GM18861 (cell line): ENCODE data around the gene FAM117B.
"Not testable (repeated sequence)": the region's sequence is repeated elsewhere in the genome, so short reads cannot be mapped to it uniquely, and the experiment has no call there.

Source experiments
- ATAC-seq: cut with Tn5 transposase; IDR thresholded peaks from one replicate; pipeline ENCODE4 v1.9.1; 2021; ENCODE audit not compliant: unreplicated experiment

The FAM117B gene

DNA sequence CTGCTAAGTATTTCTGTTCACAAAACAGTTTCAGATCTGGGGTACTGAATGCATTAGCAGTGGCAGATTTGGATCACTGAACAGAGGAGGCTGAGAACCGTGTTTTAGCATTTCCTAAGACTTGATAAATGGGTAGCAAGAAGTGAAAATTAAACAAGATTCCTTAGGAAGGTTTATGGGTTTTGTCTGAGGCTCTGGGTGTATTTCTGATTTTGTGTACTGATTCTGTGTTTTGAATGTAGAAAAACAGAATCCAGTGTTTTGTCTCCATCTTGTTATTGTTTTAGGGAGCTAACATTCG lies 1.4 kb downstream of the FAM117B start:
- ATAC-seq: no peak

DNA sequence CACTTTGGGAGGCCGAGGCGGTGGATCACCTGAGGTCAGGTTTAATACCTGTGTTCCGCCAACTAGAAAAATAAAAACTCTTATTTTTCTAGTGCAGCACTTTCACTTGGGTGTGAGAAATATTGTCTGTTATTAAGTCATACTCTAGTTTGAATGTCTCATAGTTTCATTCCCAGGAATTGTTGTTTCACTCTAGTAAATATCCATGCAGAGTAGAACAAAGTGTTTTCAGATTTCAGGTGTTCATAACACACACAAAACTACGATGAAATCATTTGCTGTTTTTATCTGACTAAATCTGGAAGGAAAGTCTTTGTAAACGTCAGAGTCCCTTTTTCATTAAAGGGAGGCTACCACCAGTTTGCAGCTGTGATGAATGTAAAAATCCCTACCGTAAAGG lies 4.0 kb downstream of the FAM117B start:
- no peak for ATAC-seq

DNA sequence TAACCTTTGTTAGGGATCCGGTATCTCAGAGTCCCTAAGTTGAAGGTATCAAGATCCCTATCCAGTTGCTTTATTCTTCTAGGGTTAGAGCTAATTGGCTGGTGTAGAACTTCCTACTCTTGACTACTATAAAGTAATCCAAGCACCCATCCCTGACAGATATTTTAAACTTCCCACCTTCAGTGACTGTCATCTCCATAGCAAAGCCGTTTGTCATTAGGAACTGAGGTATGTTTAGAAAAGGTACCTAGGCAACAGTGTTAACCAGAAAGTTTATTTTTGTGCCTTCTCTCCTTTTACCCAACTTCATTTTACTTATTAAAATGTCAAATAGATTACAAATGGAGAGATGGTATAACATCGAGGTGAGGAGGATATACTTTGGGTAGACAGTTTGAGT lies 4.5 kb downstream of the FAM117B start:
- no peak for ATAC-seq

DNA sequence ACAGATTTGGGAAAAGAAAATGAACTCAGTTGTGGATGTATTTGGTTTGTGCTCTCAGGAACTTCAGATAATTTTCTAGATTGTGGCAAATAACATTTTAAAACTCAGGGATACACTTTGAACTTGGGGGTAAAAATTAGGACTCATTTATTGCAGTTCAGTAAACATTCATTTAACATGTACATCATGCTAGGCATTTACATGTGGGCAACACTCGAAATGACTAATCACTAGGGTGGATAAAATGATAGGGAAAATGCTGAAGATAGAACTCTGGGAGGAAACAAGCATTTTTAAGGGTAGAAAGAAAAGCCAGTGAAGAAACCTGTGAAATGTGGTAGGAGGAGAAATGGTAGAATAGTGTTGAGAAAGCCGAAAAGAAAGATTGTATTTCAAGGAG lies 7.8 kb downstream of the FAM117B start:
- no peak for ATAC-seq

DNA sequence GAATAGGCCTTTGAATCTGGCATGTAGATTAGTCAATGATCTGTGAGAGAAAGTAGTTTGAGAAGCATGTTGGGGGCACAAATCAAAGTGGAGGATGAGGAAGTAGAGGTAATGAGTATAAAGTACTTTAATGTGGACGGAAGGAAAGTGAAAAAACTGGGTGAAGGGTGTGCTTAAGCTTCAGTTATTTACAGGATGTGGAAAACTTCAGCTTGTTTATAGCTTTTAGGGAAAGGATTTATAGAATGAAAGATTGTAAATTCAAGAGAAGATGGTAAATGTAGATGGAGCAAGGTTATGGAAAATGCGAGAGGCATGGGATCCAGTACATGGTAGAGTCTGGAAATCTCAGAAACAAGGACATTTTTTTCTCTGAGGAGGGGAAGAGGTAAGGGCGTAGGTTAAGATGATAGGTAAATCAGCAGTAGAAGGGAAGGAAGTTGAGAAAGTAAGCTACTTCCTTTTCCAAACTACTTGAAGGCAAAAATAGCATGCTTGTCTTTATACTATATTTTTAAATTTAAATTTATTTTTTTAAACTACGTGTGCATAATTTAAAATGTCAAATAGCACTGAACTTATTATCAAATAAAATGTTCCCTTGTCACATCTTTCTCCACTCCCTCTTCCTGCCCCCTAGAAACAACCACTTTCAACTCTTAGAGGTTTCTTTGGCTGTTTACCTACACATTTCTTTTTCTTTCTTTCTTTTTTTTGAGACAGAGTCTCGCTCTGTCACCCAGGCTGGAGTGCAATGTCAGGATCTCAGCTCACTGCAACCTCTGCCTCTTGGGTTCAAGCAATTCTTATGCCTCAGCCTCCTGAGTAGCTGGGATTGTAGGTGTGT lies 8.5 kb downstream of the FAM117B start:
- ATAC-seq: no peak

DNA sequence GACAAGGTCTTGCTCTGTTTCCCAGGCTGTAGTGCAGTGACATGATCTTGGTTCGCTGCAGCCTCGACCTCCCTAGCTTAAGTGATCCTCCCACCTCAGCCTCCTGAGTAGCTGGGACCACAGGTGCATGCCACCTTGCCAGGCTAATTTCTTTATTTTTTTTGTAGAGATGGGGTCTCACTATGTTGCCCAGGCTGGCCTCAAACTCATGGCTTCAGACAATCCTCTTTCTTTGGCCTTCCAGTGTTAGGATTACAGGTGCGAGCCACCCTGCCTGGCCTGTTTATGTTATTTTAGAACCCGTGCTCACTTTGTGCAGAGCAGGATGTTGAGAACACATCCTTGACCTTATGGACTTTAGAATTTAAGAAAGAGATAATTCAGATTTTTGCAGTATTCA lies 17.4 kb downstream of the FAM117B start:
- ATAC-seq: no peak

DNA sequence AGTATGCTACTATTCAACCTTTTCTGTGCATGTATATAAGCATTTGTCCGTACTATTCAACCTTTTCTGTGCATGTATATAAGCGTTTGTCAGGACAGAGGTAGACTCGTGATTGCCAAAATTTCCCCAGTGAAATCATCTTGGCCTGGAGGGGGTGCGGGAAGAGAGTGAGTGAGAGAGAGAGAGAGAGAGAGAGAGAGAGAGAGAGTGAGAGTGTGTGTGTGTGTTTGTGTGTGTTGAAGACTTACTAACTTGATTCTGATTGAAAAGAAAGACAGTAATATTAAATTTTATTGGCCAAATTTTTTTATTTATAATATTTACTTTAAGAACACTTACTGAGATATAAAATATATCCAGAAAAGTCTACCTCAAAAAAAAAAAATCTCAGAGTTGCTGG lies 19.1 kb downstream of the FAM117B start:
- no peak for ATAC-seq

DNA sequence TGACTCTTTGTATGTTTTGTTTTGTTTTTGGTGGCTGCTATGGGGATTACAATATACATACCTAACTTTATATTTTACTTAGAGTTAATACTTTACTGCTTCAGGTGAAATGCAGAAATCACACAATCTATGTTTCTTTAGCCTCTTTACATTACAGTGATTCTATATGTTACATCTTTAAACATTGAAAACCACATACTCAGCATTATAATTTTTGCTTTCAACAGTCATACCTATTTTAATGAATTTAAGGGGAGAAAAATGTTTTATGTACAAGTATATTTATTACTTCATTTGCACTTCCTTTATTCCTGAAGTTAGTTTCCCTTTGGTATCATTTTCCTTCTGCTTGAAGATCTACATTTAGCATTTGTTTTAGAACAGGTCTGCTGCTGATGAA lies 23.1 kb downstream of the FAM117B start:
- no peak for ATAC-seq

DNA sequence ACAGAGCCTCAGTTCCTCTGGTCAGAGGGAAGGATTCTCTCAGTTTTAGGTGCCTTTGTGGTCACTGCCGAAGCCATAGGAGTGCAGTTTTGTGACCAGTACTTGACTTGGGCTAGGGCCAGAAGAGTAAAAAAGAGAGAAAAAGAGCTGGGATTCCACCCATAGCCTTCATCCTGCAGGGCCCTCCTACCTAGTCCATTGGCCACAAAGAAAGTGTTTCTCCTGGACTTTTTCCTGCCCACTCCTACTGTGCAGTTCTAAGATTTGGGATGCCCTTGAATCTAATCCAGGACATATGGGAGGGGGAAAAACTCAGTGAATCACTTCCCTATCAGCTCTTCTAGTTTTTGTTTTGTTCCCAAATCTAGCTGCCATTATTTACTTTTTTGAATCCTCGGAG lies 26.0 kb downstream of the FAM117B start:
- no peak for ATAC-seq

DNA sequence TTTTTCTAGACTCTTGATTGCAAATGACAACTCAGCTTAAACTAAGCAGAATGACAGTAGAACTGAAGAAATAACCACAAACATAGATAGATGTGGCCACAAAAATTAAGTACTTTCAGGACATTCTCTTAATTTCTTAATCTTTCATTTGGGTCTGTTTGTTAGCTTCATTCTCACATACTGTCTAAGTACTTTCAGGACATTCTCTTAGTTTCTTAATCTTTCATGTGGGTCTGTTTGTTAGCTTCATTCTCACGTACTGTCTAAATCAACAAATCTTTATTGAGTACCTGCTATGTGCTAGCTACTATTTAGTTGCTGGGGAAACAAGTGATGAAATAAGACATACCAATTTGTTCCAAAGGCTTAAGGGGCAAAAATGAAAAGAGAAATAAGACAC lies 35.1 kb downstream of the FAM117B start:
- ATAC-seq: no peak

DNA sequence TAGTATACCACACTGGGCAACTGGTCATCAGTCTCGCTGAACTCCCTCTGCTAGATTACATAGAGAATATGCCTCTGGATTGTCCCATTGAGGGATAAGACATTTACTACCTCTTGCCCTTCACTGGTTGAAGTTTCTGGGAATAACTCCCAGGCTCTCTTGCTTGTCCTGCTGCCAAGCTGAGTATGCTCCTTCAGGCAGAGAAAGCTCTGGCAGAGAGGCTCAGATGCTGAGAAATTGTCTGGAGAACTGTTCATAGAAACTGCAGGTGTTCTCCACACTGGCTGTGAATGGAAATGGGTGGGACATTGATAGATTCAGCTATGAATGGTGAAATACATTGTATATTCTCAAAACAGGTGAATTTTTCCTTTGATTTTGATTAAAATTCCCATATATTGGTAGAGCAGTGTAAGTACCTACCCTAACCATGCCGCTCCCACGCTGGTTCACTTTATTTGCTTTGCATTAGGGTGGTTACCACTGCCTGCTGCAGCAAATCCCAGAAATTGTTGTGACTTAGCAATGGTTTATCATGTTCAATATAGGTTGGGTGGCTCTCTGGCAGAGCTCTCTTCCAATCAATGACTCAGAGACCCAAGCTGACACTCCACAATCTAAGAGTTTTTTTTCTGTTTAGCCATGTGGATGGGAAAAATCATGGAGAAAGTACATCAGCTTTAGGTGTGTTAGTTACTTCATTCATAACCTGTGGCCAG lies 36.7 kb downstream of the FAM117B start:
- ATAC-seq: no peak

DNA sequence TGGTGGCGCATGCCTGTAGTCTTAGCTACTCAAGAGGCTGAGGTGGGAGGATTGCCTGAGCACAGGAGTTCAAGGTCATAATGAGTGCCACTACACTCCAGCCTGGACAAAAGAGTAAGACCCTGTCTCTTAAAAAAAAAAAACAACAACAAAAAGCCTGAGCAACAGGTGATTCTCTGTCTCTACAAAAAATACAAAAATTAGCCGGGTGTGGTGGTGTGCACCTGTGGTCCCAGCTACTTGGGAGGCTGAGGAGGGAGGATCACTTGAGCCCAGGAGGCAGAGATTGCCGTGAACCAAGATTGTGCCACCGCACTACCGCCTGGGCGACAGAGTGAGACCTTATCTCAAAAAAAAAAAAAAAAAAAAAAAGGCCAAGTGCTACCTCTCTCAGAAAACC lies 40.3 kb downstream of the FAM117B start:
- ATAC-seq: not testable (repeated sequence)

DNA sequence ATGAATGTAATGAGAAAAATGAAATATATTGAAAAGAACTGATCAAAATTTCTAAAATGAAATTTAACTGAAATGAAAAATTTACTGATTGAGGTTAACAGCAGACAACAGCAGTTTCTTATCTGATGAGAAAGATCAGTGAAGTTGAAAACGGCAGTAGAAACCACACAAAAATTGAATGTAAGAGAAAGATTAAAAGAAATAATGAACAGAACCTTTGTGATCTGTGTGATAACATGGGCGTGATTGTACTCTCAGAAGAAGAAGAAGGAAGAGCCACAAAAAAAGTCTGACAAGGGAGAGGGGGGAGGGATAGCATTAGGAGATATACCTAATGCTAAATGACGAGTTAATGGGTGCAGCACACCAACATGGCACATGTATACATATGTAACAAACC lies 45.2 kb downstream of the FAM117B start:
- ATAC-seq: no peak

DNA sequence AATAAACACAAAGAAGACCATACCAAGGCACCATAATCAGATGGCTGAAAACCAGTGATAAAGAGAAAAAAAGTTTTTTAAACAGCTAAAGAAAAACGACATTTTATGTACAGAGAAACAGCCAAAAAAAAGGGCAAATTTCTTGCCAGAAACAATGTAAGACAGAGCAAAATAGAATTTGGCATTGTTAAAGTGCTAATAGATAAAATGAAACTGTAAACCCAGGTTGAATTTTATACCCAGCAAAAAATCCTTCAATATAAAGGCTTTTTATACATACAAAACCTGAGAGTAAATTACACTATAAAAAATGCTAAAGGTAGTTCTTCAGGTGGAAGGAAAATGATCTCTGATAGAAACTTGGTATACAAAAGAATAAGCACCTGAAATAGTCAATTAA lies 45.7 kb downstream of the FAM117B start:
- no peak for ATAC-seq

DNA sequence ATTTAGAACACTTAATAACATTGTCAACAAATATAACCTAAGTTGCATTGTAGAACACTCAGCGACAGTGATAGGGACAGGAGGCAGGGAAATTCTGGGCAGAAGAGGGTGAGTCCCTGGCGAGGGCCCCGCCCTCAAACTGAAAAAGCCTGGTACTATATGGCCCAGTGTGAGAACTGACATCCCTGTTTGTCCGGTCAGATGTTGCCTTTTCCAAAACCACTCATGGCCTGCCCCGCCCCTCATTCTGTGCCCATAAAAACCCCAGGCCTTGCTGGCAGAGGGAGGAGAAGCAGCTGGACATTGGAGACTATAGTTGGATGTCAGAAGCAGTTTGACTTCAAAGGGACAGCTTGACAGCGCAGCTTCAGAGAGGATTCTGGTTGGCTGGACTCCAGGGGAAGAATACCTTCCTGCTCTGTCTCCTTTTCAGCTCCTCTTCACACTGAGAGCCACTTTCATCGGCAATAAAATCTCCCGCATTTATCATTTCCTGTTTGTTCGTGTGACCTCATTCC lies 47.0 kb downstream of the FAM117B start:
- no peak for ATAC-seq

DNA sequence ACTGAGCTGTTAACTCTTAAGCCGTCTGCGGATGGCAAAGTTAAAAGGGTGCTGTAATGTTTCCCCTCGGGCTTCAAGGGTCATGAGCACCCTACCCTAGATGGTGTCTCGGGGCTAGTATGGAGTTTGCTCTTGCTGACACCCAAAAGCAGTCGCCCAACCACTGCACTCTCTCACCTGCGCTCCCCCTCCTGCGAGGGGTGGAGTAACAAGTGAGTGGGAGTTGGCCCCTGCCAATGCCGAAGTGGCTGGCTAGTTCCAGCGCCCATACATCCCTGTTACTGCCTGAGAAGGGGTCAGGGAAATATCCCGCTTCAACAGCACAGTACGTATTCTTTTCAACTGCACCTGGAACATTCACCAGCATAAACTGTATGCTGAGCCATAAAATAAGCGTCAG lies 47.5 kb downstream of the FAM117B start:
- ATAC-seq: no peak

DNA sequence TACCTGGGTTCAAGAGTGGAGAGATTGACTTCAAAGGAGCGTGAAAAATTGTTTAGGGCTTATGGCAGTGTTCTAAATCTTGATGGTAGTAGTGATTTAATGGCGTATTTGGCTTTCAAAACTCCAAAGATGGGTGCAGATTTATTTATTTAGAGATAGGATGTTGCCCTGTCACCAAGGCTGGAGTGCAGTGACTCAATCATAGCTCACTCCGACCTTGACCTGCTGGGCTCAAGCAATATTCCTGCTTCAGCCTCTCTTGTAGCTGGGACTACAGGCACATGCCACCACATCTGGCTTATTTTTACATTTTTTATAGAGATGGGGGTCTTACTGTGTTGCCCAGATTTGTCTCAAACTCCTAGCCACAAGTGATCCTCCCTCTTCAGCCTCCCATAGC lies 52.5 kb downstream of the FAM117B start:
- ATAC-seq: no peak

DNA sequence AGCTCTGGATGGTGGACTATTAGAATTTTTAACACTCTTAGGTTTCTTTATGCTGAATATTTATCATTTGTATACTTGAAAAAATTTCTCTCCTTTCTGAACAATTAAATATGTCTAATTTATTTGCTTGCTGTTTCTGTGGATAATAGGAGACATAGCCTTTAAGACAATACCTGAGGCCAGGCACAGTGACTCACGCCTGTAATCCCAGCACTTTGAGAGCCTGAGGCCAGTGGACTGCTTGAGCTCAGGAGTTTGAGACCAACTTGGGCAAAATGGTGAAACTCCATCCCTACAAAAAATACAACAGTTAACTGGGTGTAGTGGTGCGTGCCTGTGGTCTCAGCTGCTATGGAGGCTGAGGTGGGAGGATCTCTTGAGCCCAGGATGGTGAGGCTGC lies 54.7 kb downstream of the FAM117B start:
- ATAC-seq: no peak

DNA sequence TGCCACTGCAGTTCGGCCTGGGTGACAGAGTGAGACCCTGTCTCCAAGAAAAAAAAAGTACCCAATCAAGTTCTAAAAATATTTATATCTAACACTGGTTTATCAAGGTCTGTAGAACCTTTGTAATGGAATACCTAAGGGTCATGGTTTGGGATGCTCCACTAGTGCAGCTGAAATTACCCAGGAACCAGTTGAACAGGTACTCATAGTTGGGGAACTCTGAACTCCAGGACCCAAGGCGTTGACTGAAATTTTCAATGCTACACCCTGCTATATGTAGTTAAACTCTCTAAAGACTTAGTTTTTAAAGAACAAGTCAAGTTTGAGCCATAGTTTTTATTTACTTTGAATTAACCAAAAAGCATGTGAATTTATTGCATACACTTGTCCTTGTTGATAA lies 55.1 kb downstream of the FAM117B start:
- ATAC-seq: no peak

DNA sequence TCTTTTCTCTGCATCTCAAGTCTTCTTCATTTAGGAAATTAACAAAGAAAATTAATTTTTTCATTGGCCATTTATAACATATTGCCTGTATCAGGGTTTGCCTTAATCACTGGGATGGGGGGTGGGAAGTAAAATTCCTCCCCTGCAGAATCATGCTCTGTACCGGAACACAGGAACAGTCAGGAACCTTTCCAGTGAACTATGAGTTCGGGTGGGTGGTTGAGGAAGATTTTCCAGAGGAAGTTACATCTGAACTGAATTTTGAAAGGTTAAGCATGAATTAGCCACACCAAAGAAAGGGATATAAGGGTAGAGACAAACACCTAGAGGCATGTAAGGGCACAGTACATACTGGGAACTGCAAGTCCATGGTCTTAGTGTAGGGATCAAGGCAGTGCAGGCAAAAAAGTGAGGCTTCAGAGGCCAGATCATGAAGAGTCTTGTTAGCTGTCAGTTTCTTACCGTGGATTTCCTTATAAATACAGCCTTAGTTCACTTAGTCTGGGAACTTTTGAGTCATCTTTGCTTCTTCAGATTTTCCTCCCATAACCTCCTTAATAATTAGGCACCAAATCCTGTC lies 55.6 kb downstream of the FAM117B start:
- no peak for ATAC-seq

DNA sequence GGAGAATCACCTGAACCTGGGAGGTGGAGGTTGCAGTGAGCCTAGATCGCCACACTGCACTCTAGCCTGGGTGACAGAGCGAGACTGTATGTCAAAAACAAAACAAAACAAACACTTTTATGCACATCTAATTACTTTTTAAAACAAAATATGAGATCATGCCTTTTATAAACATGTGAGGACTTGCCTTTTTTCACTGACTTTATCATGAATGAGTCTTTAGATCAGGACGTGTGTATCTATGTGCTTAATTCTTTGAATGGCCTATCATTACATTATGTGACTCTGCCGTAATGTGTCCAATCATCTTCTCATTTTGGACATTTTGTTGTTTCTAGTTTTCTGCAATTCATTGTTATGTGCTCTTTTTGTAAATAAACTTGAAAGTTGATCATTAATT lies 58.7 kb downstream of the FAM117B start:
- ATAC-seq: no peak

DNA sequence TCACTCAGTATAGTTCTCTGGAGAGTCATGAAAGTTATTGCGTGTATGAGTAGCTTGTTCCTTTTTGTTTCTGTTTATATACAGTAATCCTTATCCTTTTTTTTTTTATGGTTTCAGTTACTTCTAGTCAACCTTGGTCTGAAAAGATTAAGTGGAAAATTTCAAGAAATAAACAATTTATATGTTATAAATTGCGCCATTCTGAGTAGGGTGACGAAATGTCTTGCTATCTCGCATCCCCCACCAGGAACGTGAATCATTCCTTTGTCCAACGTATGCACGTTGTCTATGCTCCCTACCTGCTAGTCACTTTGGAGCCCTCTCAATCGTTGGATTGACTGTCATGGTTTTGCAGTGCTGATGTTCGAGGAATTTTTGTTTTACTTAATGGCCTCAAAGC lies 60.4 kb downstream of the FAM117B start:
- ATAC-seq: no peak
